GM15510 (cell line): ENCODE results near the gene HMX2.

ENCODE experiments used
- POLR2A ChIP-seq: IDR thresholded peaks from 3 replicates; pipeline ENCODE4 v1.6.1; 2011; ENCODE audit warnings: borderline replicate concordance; ENCODE audit not compliant: insufficient read length; ENCODE audit errors: extremely low read depth

The HMX2 gene

GRCh38 chr10:123147635-123148413 is at the start of gene HMX2:
Gene HMX2, plus strand, starts transcription at chr10:123148136. Its CDS starts 243 bp downstream, at chr10:123148379.
- peak; percentile 28 for TF ChIP-seq POLR2A

- no peak for TF ChIP-seq POLR2A
These were observed 47.7 kb upstream of the HMX2 start for GRCh38 chr10:123100030-123100762.

- TF ChIP-seq POLR2A = no peak
These were observed 46.1 kb upstream of the HMX2 start for GRCh38 chr10:123101872-123102271.

- no peak for TF ChIP-seq POLR2A
These were observed 45.3 kb upstream of the HMX2 start for GRCh38 chr10:123102673-123103072.

- TF ChIP-seq POLR2A = no peak
These were observed 44.0 kb upstream of the HMX2 start for GRCh38 chr10:123103944-123104343.

- TF ChIP-seq POLR2A = no peak
These were observed 38.5 kb upstream of the HMX2 start for GRCh38 chr10:123109466-123109865.

- no peak for TF ChIP-seq POLR2A
These were observed 30.1 kb upstream of the HMX2 start for GRCh38 chr10:123117644-123118417.

- no peak for TF ChIP-seq POLR2A
These were observed 28.9 kb upstream of the HMX2 start for GRCh38 chr10:123119081-123119480.

GRCh38 chr10:123126246-123126645 is 21.7 kb upstream of the HMX2 start:
- TF ChIP-seq POLR2A = no peak

- no peak for TF ChIP-seq POLR2A
These were observed 18.2 kb upstream of the HMX2 start for GRCh38 chr10:123129618-123130271.

- no peak for TF ChIP-seq POLR2A
These were observed 15.1 kb upstream of the HMX2 start for GRCh38 chr10:123132576-123133477.

GRCh38 chr10:123133541-123134342 is 14.2 kb upstream of the HMX2 start:
- no peak for TF ChIP-seq POLR2A

GRCh38 chr10:123134343-123134914 is 13.5 kb upstream of the HMX2 start:
- TF ChIP-seq POLR2A = no peak

- TF ChIP-seq POLR2A = no peak
These were observed 13.0 kb upstream of the HMX2 start for GRCh38 chr10:123134915-123135414.
